HepG2 (cell line): ENCODE results near the gene ZBTB22. TPM values are rescaled to one million over a fixed set of nuclear protein-coding genes. Genes with fewer than 3 reads are reported as not detected.
"Not testable (repeated sequence)": the region's sequence is repeated elsewhere in the genome, so short reads cannot be mapped to it uniquely, and the experiment has no call there.

Experiments
- ATAC-seq: fragments of 200-7000 bp; cut with Tn5 transposase; 3 replicates; pipeline ENCODE4 v1.9.1; 2020; ENCODE audit warnings: mild to moderate bottlenecking, moderate library complexity
- BruUV-seq: library from RNA; stranded (reverse); fragments of 400-500 nt; replicated peaks from 2 replicates; lab custom pipeline; 2021; lab: Mats Ljungman, UMichigan
- CTCF ChIA-PET: fragments of 300-600 bp; formaldehyde crosslinking; extraction: SDS; loops from one replicate; lab custom pipeline; 2021; ENCODE audit warnings: low total read pairs, inconsistent platforms, low intra/inter-chr PET ratio; lab: Yijun Ruan, JAX
- POLR2A ChIA-PET: fragments of 350-600 bp; sonication (Branson Sonifier 250); formaldehyde crosslinking; loops from one replicate; lab custom pipeline; 2020; ENCODE audit warnings: antibody characterized with exemption, inconsistent platforms; lab: Yijun Ruan, JAX
- DNase-seq: peaks from one replicate; pipeline ENCODE4 v3.0.0-alpha.2; 2015; ENCODE audit warnings: low spot score
- FAIRE-seq: peaks from 3 replicates; lab custom pipeline; 2011; peaks lifted over from hg19 to GRCh38; lab: Jason Lieb, UNC
- H2AFZ ChIP-seq: one replicate; pipeline ENCODE4 v1.6.1; 2011; ENCODE audit warnings: low read length, inconsistent platforms
- H3K27ac ChIP-seq: fragments of 300-600 bp; 3 replicates; pipeline ENCODE4 v1.8.0; 2011; ENCODE audit warnings: mixed run types, mild to moderate bottlenecking, mixed read lengths, low read length, inconsistent platforms; ENCODE audit not compliant: insufficient read depth; ENCODE audit errors: extremely low read length
- H3K27me3 ChIP-seq, 2 experiments: fragments of 200-600 bp in 1 of 2; 2 replicates in 1 of 2; 3 replicates in 1 of 2; pipeline versions ENCODE4 v1.6.0 to v1.8.0; 2011; ENCODE audit warnings: low read length in 2 of 2, mild to moderate bottlenecking in 2 of 2, moderate library complexity in 2 of 2, inconsistent platforms in 1 of 2; ENCODE audit not compliant: insufficient read depth in 2 of 2, control insufficient read depth in 1 of 2
- H3K36me3 ChIP-seq, 2 experiments: fragments of 200-600 bp in 1 of 2; replicated peaks in 1 of 2; 2 replicates in 1 of 2; 3 replicates in 1 of 2; pipeline versions ENCODE4 v1.5.1 to v1.8.0; 2011; ENCODE audit warnings: low read length in 2 of 2, inconsistent platforms in 1 of 2; ENCODE audit not compliant: insufficient read depth in 2 of 2, control insufficient read depth in 1 of 2
- H3K4me1 ChIP-seq: 2 replicates; pipeline ENCODE4 v1.5.1; 2012; ENCODE audit warnings: low read length, inconsistent platforms; ENCODE audit not compliant: insufficient read depth
- H3K4me2 ChIP-seq: 2 replicates; pipeline ENCODE4 v1.6.0; 2011; ENCODE audit warnings: low read depth, low read length, inconsistent platforms
- H3K4me3 ChIP-seq, 3 experiments: fragments of 200-600 bp in 1 of 3; sonication (generic), shearing (Covaris generic) in 1 of 3; replicated peaks in 1 of 3; 2 replicates each; pipeline ENCODE4 v1.5.1; 2011 to 2016; ENCODE audit warnings: low read length in 3 of 3, inconsistent platforms in 2 of 3, low read depth in 2 of 3, mild to moderate bottlenecking in 2 of 3, control low read depth in 1 of 3, mixed read lengths in 1 of 3; ENCODE audit not compliant: insufficient read depth in 1 of 3
- H3K79me2 ChIP-seq: one replicate; pipeline ENCODE4 v1.6.1; 2011; ENCODE audit warnings: low read length, inconsistent platforms; ENCODE audit not compliant: insufficient read depth
- H3K9ac ChIP-seq: 2 replicates; pipeline ENCODE4 v1.6.0; 2011; ENCODE audit warnings: mild to moderate bottlenecking, low read depth, low read length, inconsistent platforms; ENCODE audit not compliant: insufficient read depth
- H3K9me3 ChIP-seq: 2 replicates; pipeline ENCODE4 v1.5.1; 2012; ENCODE audit warnings: mild to moderate bottlenecking, low read length
- H4K20me1 ChIP-seq: 2 replicates; pipeline ENCODE4 v1.6.0; 2011; ENCODE audit warnings: inconsistent platforms, mild to moderate bottlenecking, low read length, moderate library complexity; ENCODE audit not compliant: insufficient read depth
- PPARG ChIP-seq: conservative IDR thresholded peaks from 2 replicates; pipeline ENCODE4 v1.6.1; 2016; ENCODE audit warnings: missing biosample characterization, missing genetic modification reagents
- SALL2 ChIP-seq: sonication (generic); formaldehyde crosslinking; IDR thresholded peaks from 2 replicates; pipeline ENCODE4 v1.8.1; 2023; ENCODE audit warnings: mild to moderate bottlenecking, missing genetic modification reagents, inconsistent platforms
- WGBS: methylation state at CpG from one replicate; pipeline ENCODE4 v1.1.6; 2017; ENCODE audit warnings: low lambda C conversion rate; 5-methylcytosine and 5-hydroxymethylcytosine counted together
- in situ Hi-C: cut with HindIII; loops from 2 replicates; pipeline ENCODE4 v1.10.0; 2017; ENCODE audit warnings: low pct_unique_long_range_greater_than_20kb; ENCODE audit not compliant: extremely low pct_ligation_motif_present
- intact Hi-C: fragments of 100-400 bp; cut with micrococcal nuclease; formaldehyde crosslinking; loops from one replicate; pipeline ENCODE4 v1.10.0; 2022; ENCODE audit not compliant: unreplicated experiment
- polyA plus RNA-seq, 8 experiments: library from polyadenylated mRNA; depleted of rRNA in 3 of 8; stranded (reverse) in 7 of 8; unstranded in 1 of 8; fragments of >200 nt; fragmentation: Illumina TruSeq in 4 of 8; extraction: Trizol in 4 of 8; gene quantifications; 2 replicates each; pipeline versions ENCODE4 v1.2.1 to v1.2.3, GENCODE V29; 2011 to 2016; ENCODE audit warnings: low read depth in 4 of 8, missing spikeins in 1 of 8, mixed read lengths in 1 of 8; ENCODE audit not compliant: insufficient read depth in 1 of 8
- total RNA-seq, 5 experiments: library from RNA; depleted of rRNA; stranded (reverse); fragments of >200 nt; fragmentation: Illumina TruSeq; extraction: Trizol; gene quantifications; 2 replicates each; pipeline ENCODE4 v1.2.3, GENCODE V29; 2016; ENCODE audit warnings: low read depth in 1 of 5

The ZBTB22 gene
- total and polyA plus RNA-seq, 2 of the 13 experiments (the other 11 are each of a cell fraction or from before 2014, with no cell fraction given) = 8.0 to 10.6 TPM

- POLR2A ChIA-PET, H4K20me1 ChIP-seq, H3K9me3 ChIP-seq, H3K4me3 ChIP-seq, H3K4me2 ChIP-seq, FAIRE-seq, BruUV-seq, H3K79me2 ChIP-seq, H3K27me3 ChIP-seq, in situ Hi-C loops, DNase-seq, H3K36me3 ChIP-seq, H3K27ac ChIP-seq, H2AFZ ChIP-seq, ATAC-seq, intact Hi-C loops, H3K9ac ChIP-seq, CTCF ChIA-PET: not testable (repeated sequence)
- 38% methylated on average over 6 of the region's 6 CpGs for WGBS
- H3K4me1 ChIP-seq = peaks cover 15% of the 10 kb centered on the region
Measured at GRCh38 chr6:33355860-33356259, 38.3 kb upstream of the ZBTB22 start.

- Histone ChIP-seq H3K27ac (no peak overlapping the region), H3K4me1 (peaks cover 5% of the 10 kb centered on the region; the same call in 1 of the 2 replicates), H3K4me3 (no peak overlapping the region), H4K20me1 (no peaks in the 10 kb centered on the region), H2AFZ (no peak overlapping the region), H3K4me2 (no peak overlapping the region), H3K9ac (no peak overlapping the region), H3K27me3 (peaks cover 0 to 48% of the 10 kb centered on the region in 2 experiments; a peak in 2 of 5 replicates), H3K36me3 (no peaks in the 10 kb centered on the region), H3K9me3 (no peaks in the 10 kb centered on the region), H3K79me2 (no peaks in the 10 kb centered on the region)
- BruUV-seq = no TSS peak
- in situ Hi-C loops = no loop called here
- CTCF ChIA-PET = no interaction called here
- no peak for FAIRE-seq
- no peak for TF ChIP-seq SALL2 (CRISPR knock-in tag)
- no peak for TF ChIP-seq PPARG (CRISPR knock-in tag)
- POLR2A ChIA-PET = no interaction called here
- 29% methylated on average over 5 of the region's 5 CpGs for WGBS
- intact Hi-C loops = no loop called here
- DNase-seq = no peak
- ATAC-seq = no peak
Measured at GRCh38 chr6:33347816-33348215, 30.3 kb upstream of the ZBTB22 start.

- POLR2A ChIA-PET, in situ Hi-C loops, H4K20me1 ChIP-seq, BruUV-seq, ATAC-seq, H2AFZ ChIP-seq, H3K9ac ChIP-seq, H3K36me3 ChIP-seq, H3K79me2 ChIP-seq, DNase-seq, intact Hi-C loops, H3K4me2 ChIP-seq, H3K27ac ChIP-seq, FAIRE-seq, H3K4me1 ChIP-seq, H3K4me3 ChIP-seq, H3K9me3 ChIP-seq: not testable (repeated sequence)
- 25% methylated on average over 5 of the region's 5 CpGs for WGBS
- CTCF ChIA-PET = interaction anchor here (3.7 kb wide), 1 partner anchor 66 kb away, joined by 37 read pairs; no protein-coding TSS in a partner anchor
- peaks cover 0 to 43% of the 10 kb centered on the region in 2 experiments; a peak in 2 of 5 replicates for H3K27me3 ChIP-seq
Measured at GRCh38 chr6:33346972-33347371, 29.4 kb upstream of the ZBTB22 start.
